IMR-90 (cell line): ENCODE data around the gene ARHGEF33. TPM values are rescaled to one million over a fixed set of nuclear protein-coding genes. Genes with fewer than 3 reads are reported as not detected.

Source experiments
- ATAC-seq: fragments of 200-7000 bp; cut with Tn5 transposase; 2 replicates; pipeline ENCODE4 v1.9.1; 2020; ENCODE audit warnings: low read depth, mild to moderate bottlenecking, moderate library complexity
- BruUV-seq: library from RNA; stranded (reverse); fragments of 400-500 nt; replicated peaks from 2 replicates; lab custom pipeline; 2021; lab: Mats Ljungman, UMichigan
- CTCF ChIA-PET: fragments of 300-600 bp; formaldehyde crosslinking; extraction: SDS; loops from one replicate; lab custom pipeline; 2021; ENCODE audit warnings: antibody characterized with exemption; lab: Yijun Ruan, JAX
- POLR2A ChIA-PET: fragments of 300-600 bp; sonication (Branson Sonifier 250); formaldehyde crosslinking; loops from one replicate; lab custom pipeline; 2022; ENCODE audit warnings: antibody characterized with exemption; ENCODE audit not compliant: unreplicated experiment; lab: Charles Lee
- DNase-seq: peaks from one replicate; pipeline ENCODE4 v3.0.0; 2013
- H2AFZ ChIP-seq: replicated peaks from 2 replicates; pipeline ENCODE3; 2013; ENCODE audit warnings: low read length, mild to moderate bottlenecking; ENCODE audit not compliant: poor library complexity
- H2AK5ac ChIP-seq: 2 replicates; pipeline ENCODE4 v1.6.1; 2013; ENCODE audit warnings: low read depth, low read length, inconsistent platforms
- H2AK9ac ChIP-seq: replicated peaks from 2 replicates; pipeline ENCODE3; 2013; ENCODE audit warnings: mild to moderate bottlenecking, low read depth, low read length, moderate library complexity; ENCODE audit not compliant: poor library complexity
- H2BK120ac ChIP-seq: 2 replicates; pipeline ENCODE4 v1.6.1; 2013; ENCODE audit warnings: low read depth, low read length, inconsistent platforms
- H2BK15ac ChIP-seq: 3 replicates; pipeline ENCODE4 v1.6.1; 2013; ENCODE audit warnings: low read depth, low read length, inconsistent platforms
- H2BK20ac ChIP-seq: 2 replicates; pipeline ENCODE4 v1.6.1; 2013; ENCODE audit warnings: low read depth, mild to moderate bottlenecking, inconsistent platforms, low read length, moderate library complexity
- H2BK5ac ChIP-seq: 2 replicates; pipeline ENCODE4 v1.6.1; 2013; ENCODE audit warnings: mild to moderate bottlenecking, low read depth, low read length, inconsistent platforms; ENCODE audit not compliant: poor library complexity, severe bottlenecking
- H3K14ac ChIP-seq: replicated peaks from 2 replicates; pipeline ENCODE4 v1.6.1; 2013; ENCODE audit warnings: low read depth, low read length, inconsistent platforms
- H3K18ac ChIP-seq: 2 replicates; pipeline ENCODE4 v1.6.1; 2013; ENCODE audit warnings: low read depth, low read length, control low read depth
- H3K23ac ChIP-seq: 2 replicates; pipeline ENCODE4 v1.6.1; 2013; ENCODE audit warnings: low read depth, low read length, inconsistent platforms
- H3K27ac ChIP-seq: 2 replicates; pipeline ENCODE4 v1.5.1; 2013; ENCODE audit warnings: mild to moderate bottlenecking, control low read depth, low read length; ENCODE audit not compliant: insufficient read depth
- H3K27me3 ChIP-seq: 2 replicates; pipeline ENCODE4 v1.6.1; 2013; ENCODE audit warnings: low read length; ENCODE audit not compliant: control insufficient read depth, insufficient read depth
- H3K36me3 ChIP-seq: 2 replicates; pipeline ENCODE4 v1.6.1; 2013; ENCODE audit warnings: low read length, mixed read lengths; ENCODE audit not compliant: control insufficient read depth, insufficient read depth
- H3K4ac ChIP-seq: 2 replicates; pipeline ENCODE4 v1.6.1; 2013; ENCODE audit warnings: low read depth, low read length, inconsistent platforms
- H3K4me1 ChIP-seq: 2 replicates; pipeline ENCODE4 v1.6.1; 2013; ENCODE audit warnings: low read length, mixed read lengths; ENCODE audit not compliant: control insufficient read depth, insufficient read depth
- H3K4me2 ChIP-seq: 2 replicates; pipeline ENCODE4 v1.6.1; 2013; ENCODE audit warnings: low read depth, mild to moderate bottlenecking, control low read depth, low read length, moderate library complexity
- H3K4me3 ChIP-seq: 2 replicates; pipeline ENCODE4 v1.5.1; 2013; ENCODE audit warnings: low read depth, mild to moderate bottlenecking, control low read depth, low read length, moderate library complexity; ENCODE audit not compliant: insufficient read depth
- H3K56ac ChIP-seq: 2 replicates; pipeline ENCODE4 v1.6.1; 2013; ENCODE audit warnings: low read length, inconsistent platforms; ENCODE audit not compliant: insufficient read depth; ENCODE audit errors: extremely low read depth
- H3K79me1 ChIP-seq, 2 experiments: 2 replicates each; pipeline ENCODE4 v1.6.1; 2013; ENCODE audit warnings: low read length in 2 of 2, inconsistent platforms in 1 of 2, low read depth in 1 of 2
- H3K9ac ChIP-seq: 2 replicates; pipeline ENCODE4 v1.6.1; 2013; ENCODE audit warnings: low read depth, low read length, control low read depth
- H3K9me1 ChIP-seq: 2 replicates; pipeline ENCODE4 v1.6.1; 2013; ENCODE audit warnings: low read length, inconsistent platforms; ENCODE audit not compliant: insufficient read depth
- H3K9me3 ChIP-seq: 2 replicates; pipeline ENCODE4 v1.6.1; 2013; ENCODE audit warnings: low read length; ENCODE audit not compliant: control insufficient read depth, insufficient read depth
- H4K20me1 ChIP-seq: 2 replicates; pipeline ENCODE4 v1.6.1; 2013; ENCODE audit warnings: low read length, inconsistent platforms; ENCODE audit not compliant: insufficient read depth
- H4K5ac ChIP-seq: 2 replicates; pipeline ENCODE4 v1.6.1; 2013; ENCODE audit warnings: mild to moderate bottlenecking, low read depth, low read length, control low read depth
- H4K8ac ChIP-seq, 2 experiments: 2 replicates each; pipeline ENCODE4 v1.6.1; 2013; ENCODE audit warnings: low read depth in 2 of 2, low read length in 2 of 2, control low read depth in 1 of 2, inconsistent platforms in 1 of 2
- H4K91ac ChIP-seq: 2 replicates; pipeline ENCODE4 v1.6.1; 2013; ENCODE audit warnings: low read depth, low read length, inconsistent platforms; ENCODE audit not compliant: insufficient read depth
- BHLHE40 ChIP-seq: fragments of 150-350 bp; IDR thresholded peaks from 2 replicates; pipeline ENCODE4 v1.6.1; 2016; ENCODE audit warnings: mild to moderate bottlenecking, low read depth, low read length
- CEBPB ChIP-seq: IDR thresholded peaks from 2 replicates; pipeline ENCODE4 v1.6.1; 2012; ENCODE audit warnings: low read depth, low read length, improper control_type of control experiment
- CHD1 ChIP-seq: IDR thresholded peaks from 2 replicates; pipeline ENCODE4 v1.6.1; 2012; ENCODE audit warnings: low read depth, low read length, improper control_type of control experiment
- CTCF ChIP-seq: conservative IDR thresholded peaks from 2 replicates; pipeline ENCODE4 v1.5.1; 2012; ENCODE audit warnings: mild to moderate bottlenecking, low read depth, low read length, improper control_type of control experiment
- ELK1 ChIP-seq: fragments of 150-350 bp; IDR thresholded peaks from 2 replicates; pipeline ENCODE4 v1.6.1; 2016; ENCODE audit warnings: low read depth, mild to moderate bottlenecking, low read length, moderate library complexity, borderline replicate concordance
- FOS ChIP-seq: fragments of 150-350 bp; IDR thresholded peaks from 2 replicates; pipeline ENCODE4 v1.6.1; 2016; ENCODE audit warnings: low read depth, low read length
- MAFK ChIP-seq: IDR thresholded peaks from 2 replicates; pipeline ENCODE4 v1.6.1; 2012; ENCODE audit warnings: low read depth, low read length, improper control_type of control experiment
- MAZ ChIP-seq: IDR thresholded peaks from 2 replicates; pipeline ENCODE4 v1.6.1; 2012; ENCODE audit warnings: low read depth, mild to moderate bottlenecking, low read length, improper control_type of control experiment, moderate library complexity, borderline replicate concordance
- MXI1 ChIP-seq: IDR thresholded peaks from 2 replicates; pipeline ENCODE4 v1.6.1; 2012; ENCODE audit warnings: low read depth, mild to moderate bottlenecking, low read length, moderate library complexity, borderline replicate concordance
- NFE2L2 ChIP-seq: fragments of 150-350 bp; IDR thresholded peaks from 2 replicates; pipeline ENCODE4 v1.6.1; 2016; ENCODE audit warnings: low read depth, mild to moderate bottlenecking, low read length
- POLR2A ChIP-seq: IDR thresholded peaks from 2 replicates; pipeline ENCODE4 v1.6.1; 2012; ENCODE audit warnings: mild to moderate bottlenecking, low read depth, low read length
- RAD21 ChIP-seq: IDR thresholded peaks from 2 replicates; pipeline ENCODE4 v1.6.1; 2012; ENCODE audit warnings: low read length, improper control_type of control experiment
- RCOR1 ChIP-seq: IDR thresholded peaks from 2 replicates; pipeline ENCODE4 v1.6.1; 2012; ENCODE audit warnings: mild to moderate bottlenecking, low read length, improper control_type of control experiment; ENCODE audit not compliant: insufficient replicate concordance
- RFX5 ChIP-seq: IDR thresholded peaks from 2 replicates; pipeline ENCODE4 v1.8.0; 2012; ENCODE audit warnings: low read depth, mild to moderate bottlenecking, low read length, moderate library complexity
- SMC3 ChIP-seq: fragments of 150-350 bp; IDR thresholded peaks from 2 replicates; pipeline ENCODE4 v1.6.1; 2016; ENCODE audit warnings: low read depth, mild to moderate bottlenecking, antibody characterized with exemption, low read length, moderate library complexity
- WGBS, 2 experiments: methylation state at CpG; one replicate each; pipeline versions ENCODE4 v1.1.5 to v1.1.7; 2013; ENCODE audit warnings: missing lambda C conversion rate in 2 of 2; ENCODE audit not compliant: insufficient read length in 1 of 2; ENCODE audit errors: extremely low coverage in 2 of 2; 5-methylcytosine and 5-hydroxymethylcytosine counted together
- dilution Hi-C: fragments of 300-500 bp; cut with HindIII; formaldehyde crosslinking; loops from one replicate; pipeline ENCODE4 v1.14.3; 2018; ENCODE audit warnings: low sequenced_read_pairs; ENCODE audit not compliant: unreplicated experiment
- in situ Hi-C: fragments of 300-500 bp; cut with MboI; formaldehyde crosslinking; loops from 3 replicates; pipeline ENCODE4 v1.14.3; 2019; ENCODE audit warnings: low sequenced_read_pairs, inconsistent platforms, mixed read lengths
- intact Hi-C: fragments of 100-400 bp; cut with micrococcal nuclease; formaldehyde crosslinking; loops from 2 replicates; pipeline ENCODE4 v1.10.0; 2022
- polyA plus RNA-seq, 3 experiments: library from polyadenylated mRNA; depleted of rRNA; stranded (reverse); fragments of >200 nt; gene quantifications; 2 replicates each; pipeline ENCODE4 v1.2.3, GENCODE V29; 2012; ENCODE audit warnings: low replicate concordance in 1 of 3
- total RNA-seq: library from RNA; depleted of rRNA; stranded (reverse); fragments of >200 nt; gene quantifications from 2 replicates; pipeline ENCODE4 v1.2.3, GENCODE V29; 2012
- TF ChIP-seq, protein P1 (sequence below): fragments of 150-350 bp; IDR thresholded peaks from 2 replicates; pipeline ENCODE4 v1.6.1; 2017; ENCODE audit warnings: mild to moderate bottlenecking, antibody characterized with exemption, low read length, low read depth

The ARHGEF33 gene
- total and polyA plus RNA-seq, 2 of the 4 experiments (the other 2 are of a cell fraction), result 0.18 to 0.21 TPM

- in situ Hi-C loops (no loop called here), intact Hi-C loops (no loop called here), dilution Hi-C loops (no loop called here)
- BruUV-seq, result no TSS peak
- Histone ChIP-seq H4K5ac (no peak overlapping the region), H2BK120ac (no peak overlapping the region), H2AFZ (no peak overlapping the region), H3K36me3 (no peaks in the 10 kb centered on the region), H3K23ac (no peak overlapping the region), H3K9me3 (no peaks in the 10 kb centered on the region), H3K18ac (no peak overlapping the region), H2AK9ac (no peak overlapping the region), H3K4me3 (no peak overlapping the region), H3K4ac (no peak overlapping the region), H3K4me1 (no peaks in the 10 kb centered on the region), H3K79me1 (no peaks in the 10 kb centered on the region), H2BK5ac (no peak overlapping the region), H3K56ac (no peak overlapping the region), H3K9me1 (no peaks in the 10 kb centered on the region), H3K27ac (no peak overlapping the region), H4K8ac (no peak overlapping the region), H3K27me3 (peaks cover 5% of the 10 kb centered on the region), H3K9ac (no peak overlapping the region), H2AK5ac (no peak overlapping the region), H3K4me2 (no peak overlapping the region), H4K20me1 (no peaks in the 10 kb centered on the region), H4K91ac (no peak overlapping the region), H2BK15ac (no peak overlapping the region), H3K14ac (no peak overlapping the region), H2BK20ac (no peak overlapping the region)
- no peak for DNase-seq
- no peak for ATAC-seq
- no CpG with 5 or more reads among the region's 4 CpGs for WGBS, 2 experiments
- TF ChIP-seq CEBPB (no peak), POLR2A (no peak), NFE2L2 (no peak), FOS (no peak), MXI1 (no peak), CTCF (no peak), RCOR1 (no peak), SMC3 (no peak), ELK1 (no peak), MAZ (no peak), BHLHE40 (no peak), RFX5 (no peak), RAD21 (no peak), CHD1 (no peak), MAFK (no peak)
- TF ChIP-seq, protein P1, sequence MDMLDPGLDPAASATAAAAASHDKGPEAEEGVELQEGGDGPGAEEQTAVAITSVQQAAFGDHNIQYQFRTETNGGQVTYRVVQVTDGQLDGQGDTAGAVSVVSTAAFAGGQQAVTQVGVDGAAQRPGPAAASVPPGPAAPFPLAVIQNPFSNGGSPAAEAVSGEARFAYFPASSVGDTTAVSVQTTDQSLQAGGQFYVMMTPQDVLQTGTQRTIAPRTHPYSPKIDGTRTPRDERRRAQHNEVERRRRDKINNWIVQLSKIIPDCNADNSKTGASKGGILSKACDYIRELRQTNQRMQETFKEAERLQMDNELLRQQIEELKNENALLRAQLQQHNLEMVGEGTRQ, result no peak
- ChIA-PET CTCF (interaction anchor here (0.6 kb wide), 1 partner anchor 11 kb away, joined by 3 read pairs; no protein-coding TSS in a partner anchor), POLR2A (no interaction called here)
Observed at GRCh38 chr2:38922389-38922788, 32.7 kb downstream of the ARHGEF33 start.
